Mesenteric fat pad (tissue), 1 donor: ENCODE measurements around the gene DOCK1. TPM values are rescaled to one million over a fixed set of nuclear protein-coding genes. Genes with fewer than 3 reads are reported as not detected.
"Not testable (repeated sequence)": the region's sequence is repeated elsewhere in the genome, so short reads cannot be mapped to it uniquely, and the experiment has no call there.

ENCODE experiments used
- DNase-seq: peaks from one replicate; pipeline ENCODE4 v3.0.0-alpha.2; 2020; ENCODE audit warnings: low spot score
- total RNA-seq: library from RNA; stranded (reverse); fragmentation: NEBNext Ultra II Directional; extraction: Animal tissue kit (Norgen Biotek cat#: 25700); gene quantifications from one replicate; pipeline ENCODE4 v1.2.1, GENCODE V29; 2021
- donor health status: DM: yes; HTN: yes; CAD: no.

DOCK1 gene
- total RNA-seq, 1 donor from 2014 or later = 46.0 TPM

DNA sequence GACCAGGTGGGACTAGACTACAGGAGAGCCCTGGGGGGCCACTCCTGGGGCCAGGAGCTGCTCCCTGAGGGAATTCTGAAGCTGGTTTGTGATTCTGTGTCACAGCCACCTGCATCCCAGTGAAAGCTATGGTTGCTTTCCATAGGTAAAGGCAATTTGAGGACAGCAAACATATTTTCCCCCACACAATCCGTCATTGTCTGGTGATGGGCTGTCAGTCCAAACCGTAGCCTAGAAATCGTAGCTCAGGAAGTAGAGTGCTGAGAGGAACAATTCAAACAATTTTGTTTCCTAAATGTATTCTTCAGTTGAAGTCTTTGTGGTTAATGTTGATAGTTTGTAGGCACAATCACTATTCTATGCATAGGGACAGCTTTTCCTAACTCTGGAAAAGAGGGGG lies 397.1 kb downstream of the DOCK1 start:
- DNase-seq = no peak

DNA sequence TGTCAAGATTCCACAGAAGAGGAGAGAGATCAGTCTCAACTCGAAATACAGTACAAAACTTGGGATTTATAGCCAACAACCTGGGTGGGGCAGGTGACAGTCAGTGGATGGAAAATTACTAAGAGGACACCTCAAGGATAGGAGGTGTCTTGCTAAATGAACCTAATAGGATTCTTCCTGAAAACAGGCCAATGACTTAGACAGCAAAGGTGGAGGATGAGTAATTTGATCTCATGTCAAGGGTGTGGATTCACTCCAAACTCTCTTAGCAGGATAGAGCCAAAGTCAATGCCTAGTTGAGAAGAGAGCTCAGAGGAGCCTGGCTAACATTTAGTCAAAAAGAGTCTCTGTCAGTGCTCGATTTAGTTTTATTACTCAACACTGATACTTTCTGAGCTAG lies 397.9 kb downstream of the DOCK1 start:
- DNase-seq = no peak

GRCh38 chr10:127303746-127304145 lies 398.5 kb downstream of the DOCK1 start:
- DNase-seq = no peak

GRCh38 chr10:127306479-127306878 lies 401.3 kb downstream of the DOCK1 start:
- DNase-seq = no peak

GRCh38 chr10:127307338-127307737 lies 402.1 kb downstream of the DOCK1 start:
- no peak for DNase-seq

- no peak for DNase-seq
Observed at GRCh38 chr10:127308031-127308430, 402.8 kb downstream of the DOCK1 start.

GRCh38 chr10:127309619-127310018 lies 404.4 kb downstream of the DOCK1 start:
- not testable (repeated sequence) for DNase-seq

GRCh38 chr10:127310430-127310829 lies 405.2 kb downstream of the DOCK1 start:
- DNase-seq = no peak

- no peak for DNase-seq
Observed at GRCh38 chr10:127310923-127311322, 405.7 kb downstream of the DOCK1 start.

DNA sequence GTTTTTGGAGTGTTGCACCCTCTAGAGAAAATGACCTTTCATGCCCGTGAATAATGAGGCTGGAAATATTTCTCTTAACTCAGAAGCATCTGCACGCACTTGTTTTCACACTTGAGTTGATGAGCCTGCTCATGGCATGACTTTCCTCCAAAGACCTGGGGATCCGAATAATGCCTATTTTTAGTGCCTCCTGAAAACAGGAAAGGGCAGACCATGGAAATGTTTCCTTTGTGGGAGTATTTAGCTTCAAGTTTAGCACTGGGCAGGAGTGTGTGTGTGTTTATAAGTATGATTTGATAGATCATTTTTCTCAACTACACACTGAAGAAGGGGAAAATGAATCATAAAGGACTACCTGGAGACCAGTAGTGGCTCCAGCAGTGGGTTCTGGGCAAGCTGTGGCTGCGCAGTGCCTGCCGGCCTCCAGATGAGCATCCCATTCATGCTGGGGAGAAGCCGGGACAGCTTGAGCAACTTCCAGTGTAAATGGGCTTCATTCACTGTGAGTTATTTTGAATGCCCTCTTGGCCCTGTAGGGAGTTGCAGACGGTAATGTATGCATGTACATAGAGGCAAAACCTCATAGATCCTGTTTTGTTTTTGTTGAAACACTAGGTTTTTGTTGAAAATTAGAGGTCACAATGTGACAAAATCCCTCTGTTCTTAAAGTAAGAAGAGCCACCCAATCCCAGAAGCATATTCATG lies 408.9 kb downstream of the DOCK1 start:
- no peak for DNase-seq

DNA sequence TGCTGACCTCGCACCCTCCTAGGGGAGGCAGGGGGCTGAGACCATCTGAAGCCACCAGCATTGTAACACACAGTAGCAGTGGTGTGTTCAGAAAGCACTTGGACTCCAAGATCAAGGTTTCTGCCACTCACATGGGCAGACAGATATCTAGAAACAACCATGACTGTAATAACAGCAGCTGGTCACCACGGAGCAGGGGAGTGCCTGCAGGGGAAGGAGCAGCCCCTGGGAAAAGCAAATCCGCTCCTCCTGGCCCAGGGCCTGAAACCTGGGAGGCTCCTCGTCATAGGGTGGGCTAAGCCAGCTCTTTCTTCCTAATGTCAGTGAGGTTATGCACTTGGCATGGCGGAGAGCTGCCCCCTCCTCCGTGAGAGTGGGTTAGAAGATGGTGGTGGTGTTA lies 409.6 kb downstream of the DOCK1 start:
- DNase-seq = no peak

- no peak for DNase-seq
Observed at GRCh38 chr10:127315888-127316287, 410.7 kb downstream of the DOCK1 start.

- no peak for DNase-seq
Observed at GRCh38 chr10:127318396-127318795, 413.2 kb downstream of the DOCK1 start.

- no peak for DNase-seq
Observed at GRCh38 chr10:127319271-127319670, 414.0 kb downstream of the DOCK1 start.

DNA sequence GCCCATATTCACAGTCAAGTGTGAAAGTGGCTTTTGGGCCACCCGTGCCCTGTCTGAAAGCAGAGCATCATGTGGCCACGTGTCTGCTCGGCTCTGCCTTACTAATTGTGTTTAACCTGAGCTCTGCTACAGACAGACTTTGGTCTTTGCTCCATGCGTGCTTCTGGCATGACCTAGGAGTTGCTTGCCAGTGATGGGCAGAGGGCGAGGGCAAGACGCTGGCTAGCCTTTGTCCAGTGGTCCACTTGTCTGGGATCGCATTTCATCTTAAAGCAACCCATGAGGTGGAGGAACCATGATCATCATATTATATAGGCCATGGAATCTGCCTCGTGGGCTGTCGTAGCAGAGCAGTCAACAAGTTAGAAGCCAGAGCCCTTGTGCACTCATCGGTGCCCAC lies 414.5 kb downstream of the DOCK1 start:
- no peak for DNase-seq

DNA sequence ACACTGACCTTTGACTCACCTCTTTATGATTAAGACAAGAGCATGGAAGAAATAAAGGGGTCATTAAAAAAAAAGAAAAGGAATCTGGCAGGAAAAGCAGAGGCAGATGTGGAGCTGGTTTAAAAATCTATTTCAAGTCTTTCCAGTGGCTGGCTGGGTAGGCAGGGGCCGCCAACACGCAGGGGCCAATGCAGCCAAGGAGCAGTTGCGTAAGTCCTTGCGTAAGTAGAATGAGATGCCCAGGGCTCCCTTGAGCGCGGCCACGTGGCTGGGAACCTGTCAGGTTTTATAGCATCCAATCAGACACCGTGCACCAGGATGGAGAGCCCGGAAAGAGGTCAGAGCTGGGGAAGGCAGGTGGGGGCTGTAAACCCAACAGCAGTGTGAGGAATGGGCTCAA lies 414.9 kb downstream of the DOCK1 start:
- no peak for DNase-seq

GRCh38 chr10:127322286-127322685 lies 417.1 kb downstream of the DOCK1 start:
- DNase-seq = no peak

DNA sequence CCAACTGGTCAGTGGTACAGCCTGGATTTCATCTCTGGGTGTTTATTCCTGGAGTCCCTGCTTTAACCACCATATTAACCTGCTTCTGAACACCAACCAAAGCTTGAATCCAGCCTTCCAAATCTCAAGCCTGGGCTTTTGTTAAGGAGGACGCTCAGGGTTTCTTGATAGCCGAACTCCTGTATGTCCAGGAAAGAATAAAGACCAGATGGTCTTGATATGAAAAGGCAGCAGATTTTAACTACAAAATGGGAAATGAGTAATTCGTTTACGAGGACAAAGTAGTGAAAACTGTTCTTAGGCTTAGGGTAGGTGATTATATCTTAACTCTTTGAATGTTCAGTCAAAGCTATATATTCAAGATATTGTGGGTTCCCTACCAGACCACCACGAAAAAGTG lies 420.3 kb downstream of the DOCK1 start:
- DNase-seq = no peak

DNA sequence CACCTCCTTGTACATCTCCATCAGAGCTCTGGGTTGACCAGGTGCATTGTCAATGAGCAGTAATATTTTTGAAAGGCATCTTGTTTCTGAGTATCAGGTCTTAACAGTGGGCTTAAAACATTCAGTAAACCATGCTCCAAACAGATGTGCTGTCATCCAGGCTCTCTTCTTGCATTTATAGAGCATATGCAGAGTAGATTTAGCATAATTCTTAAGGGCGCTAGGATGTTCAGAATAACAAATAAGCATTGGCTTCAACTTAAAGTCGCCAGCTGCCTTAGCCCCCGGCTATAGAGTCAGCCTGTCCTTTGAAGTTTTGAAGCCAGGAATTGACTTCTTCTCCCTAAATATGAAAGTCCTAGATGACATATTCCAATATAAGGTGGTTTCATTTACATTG lies 421.7 kb downstream of the DOCK1 start:
- DNase-seq = no peak

DNA sequence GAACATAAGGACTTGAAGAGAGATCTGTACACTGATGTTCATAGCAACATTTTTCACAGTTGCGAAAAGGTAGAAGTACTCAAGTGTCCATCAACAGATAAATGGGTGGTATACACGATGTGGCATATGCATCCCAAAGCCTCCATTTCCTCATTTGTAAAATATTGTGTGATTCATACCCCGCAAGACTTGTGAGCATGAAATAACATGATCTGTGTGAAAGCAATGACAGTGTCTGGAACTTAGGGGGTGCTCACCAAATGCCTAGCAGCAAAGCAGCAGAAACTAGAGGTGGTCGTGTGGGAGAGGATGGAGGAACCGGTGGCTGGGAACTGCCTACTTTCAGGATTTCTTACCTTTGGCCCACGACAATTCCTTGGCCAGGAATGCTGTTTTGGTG lies 426.5 kb downstream of the DOCK1 start:
- DNase-seq = no peak

- DNase-seq = no peak
Observed at GRCh38 chr10:127332631-127333030, 427.4 kb downstream of the DOCK1 start.

- DNase-seq = no peak
Observed at GRCh38 chr10:127337801-127338200, 432.6 kb downstream of the DOCK1 start.

GRCh38 chr10:127338399-127339110 lies 433.3 kb downstream of the DOCK1 start:
- no peak for DNase-seq
